Right cardiac atrium (tissue), 5 donors: ENCODE measurements around the gene G6PC1. TPM values are rescaled to one million over a fixed set of nuclear protein-coding genes. Genes with fewer than 3 reads are reported as not detected.

Source experiments
- polyA plus RNA-seq: library from polyadenylated mRNA; stranded (reverse); fragments of 200-250 nt; gene quantifications from one replicate; pipeline ENCODE4 v1.2.3, GENCODE V29; 2013
- total RNA-seq, 4 donors: library from RNA; stranded (reverse); fragmentation: NEBNext Ultra II Directional; extraction: Animal tissue kit (Norgen Biotek cat#: 25700); gene quantifications; one replicate each; pipeline ENCODE4 v1.2.1, GENCODE V29; 2021
- donor health status: healthy with polysubstance abuse.
- donor health status: DM: no; HTN: yes; CAD: no.
- donor health status: DM: no; HTN: no; CAD: no.
- donor health status: DM: no; HTN: yes; CAD: no; lungs with severe emphysema.
- donor health status: DM: yes; HTN: yes; CAD: no.

Gene G6PC1
- total and polyA plus RNA-seq, 5 donors, result not detected

Other genes starting within 250 kb of the G6PC1 start
- gene TUBG2, start 241.5 kb upstream of the G6PC1 start, total RNA-seq, result 10 to 100 TPM; 11.6 to 21.3 (median 18.4) TPM
- gene TUBG2, start 241.5 kb upstream of the G6PC1 start, polyA plus RNA-seq, result 19.8 TPM
- 10 to 100 TPM; 14.4 to 30.8 (median 23.9) TPM for gene PLEKHH3, start 223.8 kb upstream of the G6PC1 start, total RNA-seq
- 23.0 TPM for gene PLEKHH3, start 223.8 kb upstream of the G6PC1 start, polyA plus RNA-seq
- 1 to 10 TPM; 1.8 to 2.9 (median 2.5) TPM for gene CCR10, start 219.0 kb upstream of the G6PC1 start, total RNA-seq
- 2.6 TPM for gene CCR10, start 219.0 kb upstream of the G6PC1 start, polyA plus RNA-seq
- 1 to 10 TPM; 4.6 to 9.9 (median 7.1) TPM for gene CNTNAP1, start 218.3 kb upstream of the G6PC1 start, total RNA-seq
- gene CNTNAP1, start 218.3 kb upstream of the G6PC1 start, polyA plus RNA-seq, result 4.6 TPM
- 10 to 100 TPM; 32.4 to 53.2 (median 43.6) TPM for gene EZH1, start 155.8 kb upstream of the G6PC1 start, total RNA-seq
- gene EZH1, start 155.8 kb upstream of the G6PC1 start, polyA plus RNA-seq, result 22.5 TPM
- 10 to 100 TPM; 29.2 to 45.9 (median 40.9) TPM for gene RAMP2, start 139.6 kb upstream of the G6PC1 start, total RNA-seq
- 73.5 TPM for gene RAMP2, start 139.6 kb upstream of the G6PC1 start, polyA plus RNA-seq
- 10 to 100 TPM; 32.0 to 37.7 (median 33.0) TPM for gene VPS25, start 127.3 kb upstream of the G6PC1 start, total RNA-seq
- gene VPS25, start 127.3 kb upstream of the G6PC1 start, polyA plus RNA-seq, result 42.7 TPM
- not detected for gene WNK4, start 120.2 kb upstream of the G6PC1 start, total RNA-seq
- gene WNK4, start 120.2 kb upstream of the G6PC1 start, polyA plus RNA-seq, result 0.05 TPM
- 10 to 100 TPM; 64.4 to 74.4 (median 70.7) TPM for gene COA3, start 102.1 kb upstream of the G6PC1 start, total RNA-seq
- gene COA3, start 102.1 kb upstream of the G6PC1 start, polyA plus RNA-seq, result 142 TPM
- under 1 TPM in 2 of 4 donors, not detected in 2; 0.20 to 0.53 TPM for gene CNTD1, start 101.9 kb upstream of the G6PC1 start, total RNA-seq
- 0.59 TPM for gene CNTD1, start 101.9 kb upstream of the G6PC1 start, polyA plus RNA-seq
- gene BECN1, start 76.5 kb upstream of the G6PC1 start, total RNA-seq, result 10 to 100 TPM; 69.6 to 88.1 (median 71.8) TPM
- 54.3 TPM for gene BECN1, start 76.5 kb upstream of the G6PC1 start, polyA plus RNA-seq
- 10 to 100 TPM; 61.0 to 82.0 (median 70.1) TPM for gene PSME3, start 67.4 kb upstream of the G6PC1 start, total RNA-seq
- 57.6 TPM for gene PSME3, start 67.4 kb upstream of the G6PC1 start, polyA plus RNA-seq
- under 1 TPM; 0.37 to 0.67 (median 0.51) TPM for gene AOC2, start 56.2 kb upstream of the G6PC1 start, total RNA-seq
- 0.52 TPM for gene AOC2, start 56.2 kb upstream of the G6PC1 start, polyA plus RNA-seq
- gene AOC3, start 49.6 kb upstream of the G6PC1 start, total RNA-seq, result 10 to 100 TPM; 11.5 to 29.9 (median 24.9) TPM
- gene AOC3, start 49.6 kb upstream of the G6PC1 start, polyA plus RNA-seq, result 29.1 TPM
- 10 to 100 TPM; 26.0 to 35.7 (median 30.6) TPM for gene AARSD1, start 63.7 kb downstream of the G6PC1 start, total RNA-seq
- gene AARSD1, start 63.7 kb downstream of the G6PC1 start, polyA plus RNA-seq, result 41.6 TPM
- 10 to 100 TPM; 31.3 to 44.4 (median 34.5) TPM for gene PTGES3L, start 79.3 kb downstream of the G6PC1 start, total RNA-seq
- gene PTGES3L, start 79.3 kb downstream of the G6PC1 start, polyA plus RNA-seq, result 60.3 TPM
- gene RUNDC1, start 79.8 kb downstream of the G6PC1 start, total RNA-seq, result 10 to 100 TPM in 3 of 4 donors, 1 to 10 TPM in 1; 9.8 to 14.4 (median 10.7) TPM
- gene RUNDC1, start 79.8 kb downstream of the G6PC1 start, polyA plus RNA-seq, result 6.7 TPM
- 100 to 1,000 TPM; 651 to 877 (median 735) TPM for gene RPL27, start 97.6 kb downstream of the G6PC1 start, total RNA-seq
- gene RPL27, start 97.6 kb downstream of the G6PC1 start, polyA plus RNA-seq, result 2,068 TPM
- gene IFI35, start 106.0 kb downstream of the G6PC1 start, total RNA-seq, result 10 to 100 TPM; 15.1 to 20.3 (median 19.5) TPM
- 19.1 TPM for gene IFI35, start 106.0 kb downstream of the G6PC1 start, polyA plus RNA-seq
- 100 to 1,000 TPM in 1 of 4 donors, 10 to 100 TPM in 3; 85.9 to 107 (median 93.7) TPM for gene VAT1, start 121.6 kb downstream of the G6PC1 start, total RNA-seq
- gene VAT1, start 121.6 kb downstream of the G6PC1 start, polyA plus RNA-seq, result 71.6 TPM
- gene RND2, start 124.4 kb downstream of the G6PC1 start, total RNA-seq, result 1 to 10 TPM; 2.9 to 5.3 (median 4.2) TPM
- gene RND2, start 124.4 kb downstream of the G6PC1 start, polyA plus RNA-seq, result 3.2 TPM
- gene BRCA1, start 224.6 kb downstream of the G6PC1 start, total RNA-seq, result 10 to 100 TPM in 1 of 4 donors, 1 to 10 TPM in 3; 4.3 to 10.9 (median 8.0) TPM
- gene BRCA1, start 224.6 kb downstream of the G6PC1 start, polyA plus RNA-seq, result 2.7 TPM